HFF-Myc (cell line): ENCODE measurements around the gene FGD4.

ENCODE experiments used
- DNase-seq: peaks from one replicate; pipeline ENCODE4 v3.0.0-alpha.2; 2011; ENCODE audit warnings: low read depth; ENCODE audit errors: extremely low read depth
- H3K4me3 ChIP-seq: replicated peaks from 2 replicates; pipeline ENCODE4 v1.5.1; 2011; ENCODE audit warnings: low read depth, mild to moderate bottlenecking, control low read depth, low read length
- TF ChIP-seq, protein P1 (sequence below): IDR thresholded peaks from 2 replicates; pipeline ENCODE4 v1.5.1; 2012; ENCODE audit warnings: mild to moderate bottlenecking, low read depth, low read length, control low read depth; ENCODE audit errors: missing control alignments

FGD4 gene

DNA sequence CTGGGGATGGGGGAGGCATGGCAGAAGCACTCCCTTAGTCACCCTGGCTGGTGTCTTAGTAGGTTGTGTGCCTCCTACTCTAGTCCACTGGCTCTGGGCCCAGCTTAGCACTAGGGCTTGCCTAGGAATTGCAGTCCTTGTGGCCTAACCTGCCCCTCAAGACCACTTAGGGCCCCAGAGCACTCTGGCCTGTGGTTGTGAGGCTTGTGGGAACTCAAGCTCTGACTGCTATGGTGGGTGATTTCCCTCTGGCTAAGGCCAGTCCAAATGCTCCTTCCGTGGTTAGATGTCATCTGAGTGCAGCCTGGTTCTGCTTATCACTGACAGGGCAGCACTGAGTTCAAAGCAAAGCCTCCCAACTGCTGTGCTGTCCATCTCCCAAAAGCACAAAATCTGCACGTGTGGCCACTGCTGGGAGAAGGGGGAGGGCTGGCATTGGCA is 20.2 kb downstream of the FGD4 start:
- no peak for DNase-seq
- TF ChIP-seq, protein P1, sequence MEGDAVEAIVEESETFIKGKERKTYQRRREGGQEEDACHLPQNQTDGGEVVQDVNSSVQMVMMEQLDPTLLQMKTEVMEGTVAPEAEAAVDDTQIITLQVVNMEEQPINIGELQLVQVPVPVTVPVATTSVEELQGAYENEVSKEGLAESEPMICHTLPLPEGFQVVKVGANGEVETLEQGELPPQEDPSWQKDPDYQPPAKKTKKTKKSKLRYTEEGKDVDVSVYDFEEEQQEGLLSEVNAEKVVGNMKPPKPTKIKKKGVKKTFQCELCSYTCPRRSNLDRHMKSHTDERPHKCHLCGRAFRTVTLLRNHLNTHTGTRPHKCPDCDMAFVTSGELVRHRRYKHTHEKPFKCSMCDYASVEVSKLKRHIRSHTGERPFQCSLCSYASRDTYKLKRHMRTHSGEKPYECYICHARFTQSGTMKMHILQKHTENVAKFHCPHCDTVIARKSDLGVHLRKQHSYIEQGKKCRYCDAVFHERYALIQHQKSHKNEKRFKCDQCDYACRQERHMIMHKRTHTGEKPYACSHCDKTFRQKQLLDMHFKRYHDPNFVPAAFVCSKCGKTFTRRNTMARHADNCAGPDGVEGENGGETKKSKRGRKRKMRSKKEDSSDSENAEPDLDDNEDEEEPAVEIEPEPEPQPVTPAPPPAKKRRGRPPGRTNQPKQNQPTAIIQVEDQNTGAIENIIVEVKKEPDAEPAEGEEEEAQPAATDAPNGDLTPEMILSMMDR: no peak
- no peak overlapping the region for H3K4me3 ChIP-seq

DNA sequence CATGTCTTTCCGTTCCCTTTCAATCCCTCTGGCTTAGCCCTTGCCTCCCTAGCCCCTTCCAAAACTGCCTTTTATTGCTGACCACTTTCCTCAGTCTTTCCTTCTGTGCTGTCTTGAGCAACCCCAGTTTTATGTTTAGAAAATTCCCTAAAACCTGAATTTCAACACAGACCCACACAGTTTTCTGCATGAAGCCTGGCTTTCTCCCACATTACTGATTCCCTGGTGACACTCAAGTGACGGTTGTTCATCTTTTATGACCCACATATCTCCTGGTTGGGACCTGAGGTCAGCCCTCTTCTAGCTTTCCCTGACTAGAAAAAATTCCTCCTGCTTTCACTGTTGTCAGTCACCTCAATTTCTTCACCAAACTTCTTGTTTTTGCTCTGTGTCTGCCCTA is 21.0 kb downstream of the FGD4 start:
- no peak overlapping the region for H3K4me3 ChIP-seq
- DNase-seq: no peak
- TF ChIP-seq, protein P1: no peak

DNA sequence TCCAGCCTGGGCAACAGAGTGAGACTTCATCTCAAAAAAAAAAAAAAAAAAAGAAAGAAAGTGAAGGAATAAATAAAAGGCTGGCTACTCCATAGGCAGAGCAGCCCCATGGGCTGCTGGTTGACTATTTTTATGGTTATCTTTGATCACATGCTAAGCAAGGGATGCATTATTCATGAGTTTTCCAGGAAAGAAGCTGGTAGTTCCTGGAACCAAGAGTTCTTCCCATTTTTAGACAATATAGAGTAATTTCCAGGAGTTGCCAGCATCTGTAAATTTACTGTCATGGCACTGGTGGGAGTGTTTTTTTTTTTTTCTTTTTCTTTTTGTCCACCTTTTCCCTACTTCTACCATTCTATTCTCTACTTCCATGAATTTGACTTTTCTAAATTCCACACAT is 24.2 kb downstream of the FGD4 start:
- TF ChIP-seq, protein P1: no peak

DNA sequence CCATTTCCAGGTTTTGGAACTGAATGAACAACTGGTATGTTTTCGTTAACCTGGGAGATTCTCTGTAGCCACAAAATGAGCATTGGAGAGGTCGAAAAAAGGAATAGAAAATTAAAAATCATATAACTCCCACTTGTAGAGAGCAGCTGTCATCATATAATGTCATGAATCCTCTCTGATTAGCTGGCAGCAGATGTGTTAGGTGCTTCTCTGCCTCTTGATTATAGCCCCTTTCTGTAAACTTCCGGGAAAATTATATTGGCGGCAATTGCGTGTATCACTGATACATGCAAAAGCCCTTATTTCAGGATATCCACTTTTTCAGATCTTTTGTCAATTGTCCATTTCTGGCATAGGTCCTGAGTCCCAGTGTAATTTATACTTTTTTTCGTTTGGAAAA is 31.7 kb downstream of the FGD4 start:
- no peak overlapping the region for H3K4me3 ChIP-seq
- TF ChIP-seq, protein P1: no peak
- no peak for DNase-seq

More for the DNA sequence above, 24.2 kb downstream of the FGD4 start:
- no peak for DNase-seq
- no peak overlapping the region for H3K4me3 ChIP-seq

DNA sequence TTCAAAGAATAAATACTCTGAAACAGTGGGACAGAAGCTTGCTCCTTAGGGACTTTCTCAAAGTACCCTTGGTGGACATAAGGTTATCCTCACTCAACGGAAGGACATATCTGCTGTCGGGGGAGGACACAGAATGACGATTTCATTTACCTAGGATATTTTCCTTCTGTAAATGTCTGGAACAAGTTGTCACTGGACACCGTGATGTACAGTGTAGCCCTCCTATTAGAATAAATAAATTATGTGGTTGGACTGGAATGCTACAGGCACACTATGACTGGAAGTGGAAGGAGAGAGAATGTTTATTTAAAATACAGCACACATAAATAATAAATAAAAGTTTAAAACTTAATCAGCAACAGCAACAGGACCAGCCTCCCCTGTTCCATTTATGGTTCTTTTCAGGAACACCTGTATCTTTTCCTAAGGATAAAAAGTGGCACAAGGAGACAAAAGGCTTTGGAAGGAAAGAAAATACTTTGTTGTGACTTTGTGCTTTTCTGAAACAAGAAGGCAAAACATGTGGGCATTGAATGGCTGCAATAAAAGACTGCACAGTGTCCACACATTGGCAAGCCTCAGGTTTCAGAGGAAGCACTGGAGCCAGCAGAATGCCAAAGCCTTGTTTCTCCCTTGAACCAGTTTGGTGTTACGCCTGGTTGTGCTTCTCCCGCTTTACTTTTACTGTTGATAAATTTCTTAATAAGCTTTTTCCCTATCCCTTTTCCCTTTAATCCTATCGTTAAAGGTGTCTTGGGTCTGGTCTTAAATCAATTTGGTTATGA is 36.8 kb downstream of the FGD4 start:
- no peak for DNase-seq
- TF ChIP-seq, protein P1: no peak
- no peak overlapping the region for H3K4me3 ChIP-seq

DNA sequence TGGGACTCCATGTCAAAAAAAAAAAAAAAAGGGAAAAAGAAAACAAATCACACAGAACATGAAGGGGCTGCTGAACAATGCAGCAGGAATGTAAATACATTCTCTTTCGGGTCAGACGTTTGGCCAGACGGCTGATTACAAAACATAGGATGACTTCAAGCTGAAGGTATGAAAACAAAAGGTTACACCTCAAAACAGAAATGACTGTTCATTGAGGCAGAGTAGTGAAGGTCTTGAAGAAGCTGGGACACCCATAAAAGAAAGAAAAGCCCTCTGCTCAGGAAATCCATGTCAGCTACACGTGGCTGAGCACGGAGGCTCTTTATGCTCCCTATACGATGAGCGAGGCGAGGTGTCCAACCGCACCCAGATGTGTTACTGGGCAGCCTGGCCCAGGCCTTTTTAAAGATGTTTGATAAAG is 37.7 kb downstream of the FGD4 start:
- DNase-seq: peak; percentile 22
- H3K4me3 ChIP-seq: no peak overlapping the region
- TF ChIP-seq, protein P1: no peak
